K562 (cell line): ENCODE measurements around the gene CDS2. TPM values are rescaled to one million over a fixed set of nuclear protein-coding genes. Genes with fewer than 3 reads are reported as not detected.

Source experiments
- BCL6 ChIP-seq: fragments of 250-450 bp; sonication (Bioruptor Pico); IDR thresholded peaks from 2 replicates; pipeline ENCODE4 v1.4.0; 2020
- CBX5 ChIP-seq: IDR thresholded peaks from 2 replicates; pipeline ENCODE4 v1.6.1; 2014; ENCODE audit warnings: low read depth, borderline replicate concordance
- FOXJ3 ChIP-seq: sonication (generic); formaldehyde crosslinking; IDR thresholded peaks from 2 replicates; pipeline ENCODE4 v1.4.0; 2020; ENCODE audit warnings: mild to moderate bottlenecking, missing genetic modification reagents
- JUN ChIP-seq, 2 experiments: sonication (generic) in 1 of 2; formaldehyde crosslinking in 1 of 2; IDR thresholded peaks; 2 replicates each; pipeline versions ENCODE4 v1.6.1 to v1.8.0; 2012 to 2022; ENCODE audit warnings: borderline replicate concordance in 2 of 2, mild to moderate bottlenecking in 2 of 2, improper control_type of control experiment in 1 of 2, low read depth in 1 of 2, low read length in 1 of 2, missing genetic modification reagents in 1 of 2
- MEF2D ChIP-seq: conservative IDR thresholded peaks from 2 replicates; pipeline ENCODE4 v1.6.1; 2016; ENCODE audit warnings: low read depth, missing genetic modification characterization, missing compliant biosample characterization
- RCOR1 ChIP-seq, 2 experiments: IDR thresholded peaks; 2 replicates each; pipeline ENCODE4 v1.6.1; 2012; ENCODE audit warnings: low read depth in 2 of 2, low read length in 2 of 2, borderline replicate concordance in 1 of 2, improper control_type of control experiment in 1 of 2
- ZBTB49 ChIP-seq: sonication (generic); formaldehyde crosslinking; IDR thresholded peaks from 2 replicates; pipeline ENCODE4 v1.8.0; 2022; ENCODE audit warnings: missing genetic modification reagents, mild to moderate bottlenecking, borderline replicate concordance
- ZNF124 ChIP-seq: sonication (generic); formaldehyde crosslinking; IDR thresholded peaks from 2 replicates; pipeline ENCODE4 v1.8.1; 2022; ENCODE audit warnings: missing genetic modification reagents
- ZNF318 ChIP-seq, 2 experiments: fragments of 450-650 bp; IDR thresholded peaks; 2 replicates each; pipeline ENCODE4 v1.6.1; 2016; ENCODE audit warnings: mild to moderate bottlenecking in 2 of 2, borderline replicate concordance in 1 of 2, low read depth in 1 of 2, moderate library complexity in 1 of 2
- ZNF639 ChIP-seq, 2 experiments: fragments of 200-800 bp in 1 of 2; sonication (Bioruptor generic) in 1 of 2; sonication (generic) in 1 of 2; formaldehyde crosslinking in 1 of 2; IDR thresholded peaks in 1 of 2; conservative IDR thresholded peaks in 1 of 2; 2 replicates each; pipeline versions ENCODE4 v1.5.0 to v1.6.1; 2016 to 2020; ENCODE audit warnings: missing compliant biosample characterization in 1 of 2, missing genetic modification characterization in 1 of 2, missing genetic modification reagents in 1 of 2
- ZNF77 ChIP-seq: fragments of 250-450 bp; sonication (Bioruptor Pico); IDR thresholded peaks from 2 replicates; pipeline ENCODE4 v1.5.0; 2020
- polyA plus RNA-seq, 8 experiments: library from polyadenylated mRNA; depleted of rRNA in 4 of 8; stranded (reverse) in 5 of 8; unstranded in 3 of 8; fragments of >200 nt; fragmentation: Nextera tagmentation in 2 of 8; fragmentation: Illumina TruSeq in 1 of 8; extraction: Ambion mirVana in 2 of 8; extraction: Trizol in 1 of 8; gene quantifications; 2 replicates each; pipeline versions ENCODE4 v1.2.1 to v1.2.3, GENCODE V29; 2011 to 2014; ENCODE audit warnings: inconsistent platforms in 1 of 8, missing spikeins in 1 of 8
- total RNA-seq, 7 experiments: library from RNA; depleted of rRNA in 6 of 7; stranded (reverse); fragments of >200 nt in 6 of 7; fragmentation: Illumina TruSeq in 2 of 7; extraction: Trizol in 2 of 7; gene quantifications; 2 replicates each; pipeline versions ENCODE4 v1.2.1 to v1.2.3, GENCODE V29; 2011 to 2021; ENCODE audit warnings: low replicate concordance in 1 of 7

Gene CDS2
- total and polyA plus RNA-seq, 9 of the 15 experiments (the other 6 are each of a cell fraction or from before 2014, with no cell fraction given): 6.4 to 46.4 (median 12.2) TPM

- no peak for TF ChIP-seq ZNF318 (IDR thresholded peaks at IDR 0.05; ENCODE audit: borderline replicate concordance in 1 of 2, low read depth in 1 of 2)
- TF ChIP-seq FOXJ3 (CRISPR knock-in tag): no peak
- no peak for TF ChIP-seq CBX5
- no peak for TF ChIP-seq ZNF639 (CRISPR knock-in tag; conservative IDR thresholded peaks at IDR 0.05 in 1 of 2, IDR thresholded peaks at IDR 0.05 in 1 of 2)
- no peak for TF ChIP-seq BCL6
- TF ChIP-seq ZBTB49: peak; percentile 99; the same call in 1 of the 2 replicates
- TF ChIP-seq ZNF77: no peak
- TF ChIP-seq RCOR1 (IDR thresholded peaks at IDR 0.05; ENCODE audit: borderline replicate concordance in 1 of 2, low read depth in 2 of 2, low read length in 2 of 2): no peak
- no peak for TF ChIP-seq JUN (IDR thresholded peaks at IDR 0.05; ENCODE audit: borderline replicate concordance, low read depth, low read length)
- no peak; the same call in 1 of the 2 replicates for TF ChIP-seq JUN (CRISPR knock-in tag; IDR thresholded peaks at IDR 0.05; ENCODE audit: borderline replicate concordance)
- TF ChIP-seq ZNF124 (CRISPR knock-in tag): peak; percentile 38
- no peak for TF ChIP-seq MEF2D (tag)
These were observed 7.2 kb upstream of the CDS2 start, which contains the start of gene PCNA (continued) for GRCh38 chr20:5119435-5120184.
